Stomach (tissue), 4 donors: ENCODE measurements around the gene FGD2.

Experiments used
- POLR2AphosphoS5 ChIP-seq, 3 donors: sonication (generic); formaldehyde crosslinking; IDR thresholded peaks; one replicate each; pipeline ENCODE4 v1.6.1; 2016; ENCODE audit warnings: antibody characterized with exemption in 3 of 3
- TF ChIP-seq, protein P1 (sequence below), 7 experiments: fragments of 450-650 bp in 4 of 7; fragments of 200-600 bp in 3 of 7; sonication (generic) in 3 of 7; IDR thresholded peaks; one replicate each; pipeline ENCODE4 v1.5.1; 2016 to 2019; ENCODE audit warnings: antibody characterized with exemption in 7 of 7, control low read depth in 2 of 7, mild to moderate bottlenecking in 1 of 7

DNA sequence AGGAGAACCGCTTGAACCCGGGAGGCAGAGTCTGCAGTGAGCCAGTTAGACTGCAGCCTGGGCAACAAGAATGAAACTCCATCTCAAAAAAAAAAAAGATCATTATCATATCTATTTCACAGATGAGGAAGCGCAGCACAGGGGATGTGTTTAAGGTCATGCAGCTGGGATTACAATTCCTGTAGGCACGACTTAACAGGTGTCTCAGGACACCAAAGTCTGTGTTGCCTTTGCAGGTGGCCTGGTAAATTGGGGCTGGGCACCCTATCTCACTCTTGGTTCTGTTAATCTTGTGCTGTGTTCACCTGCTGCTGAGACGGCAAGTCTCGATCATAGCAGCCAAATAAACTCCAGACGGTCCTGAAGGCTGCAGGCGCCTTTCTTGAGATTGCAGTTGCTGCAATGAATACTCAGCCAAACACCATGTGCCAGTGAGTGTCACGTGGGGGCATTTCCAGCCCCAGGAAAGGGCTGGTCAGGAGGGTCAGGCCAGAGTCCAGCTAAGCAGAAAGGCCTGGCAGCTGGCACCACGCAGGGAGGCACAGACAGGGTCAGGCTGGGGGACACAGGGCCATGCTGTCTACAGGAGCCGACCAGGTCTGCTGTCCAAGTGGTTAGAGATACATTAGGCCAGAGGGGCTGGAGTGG lies 55.8 kb downstream of the FGD2 start:
- TF ChIP-seq POLR2AphosphoS5 (IDR thresholded peaks at IDR 0.05): peak in 2 of 3 donors; percentile 57 to 81
- TF ChIP-seq, protein P1, sequence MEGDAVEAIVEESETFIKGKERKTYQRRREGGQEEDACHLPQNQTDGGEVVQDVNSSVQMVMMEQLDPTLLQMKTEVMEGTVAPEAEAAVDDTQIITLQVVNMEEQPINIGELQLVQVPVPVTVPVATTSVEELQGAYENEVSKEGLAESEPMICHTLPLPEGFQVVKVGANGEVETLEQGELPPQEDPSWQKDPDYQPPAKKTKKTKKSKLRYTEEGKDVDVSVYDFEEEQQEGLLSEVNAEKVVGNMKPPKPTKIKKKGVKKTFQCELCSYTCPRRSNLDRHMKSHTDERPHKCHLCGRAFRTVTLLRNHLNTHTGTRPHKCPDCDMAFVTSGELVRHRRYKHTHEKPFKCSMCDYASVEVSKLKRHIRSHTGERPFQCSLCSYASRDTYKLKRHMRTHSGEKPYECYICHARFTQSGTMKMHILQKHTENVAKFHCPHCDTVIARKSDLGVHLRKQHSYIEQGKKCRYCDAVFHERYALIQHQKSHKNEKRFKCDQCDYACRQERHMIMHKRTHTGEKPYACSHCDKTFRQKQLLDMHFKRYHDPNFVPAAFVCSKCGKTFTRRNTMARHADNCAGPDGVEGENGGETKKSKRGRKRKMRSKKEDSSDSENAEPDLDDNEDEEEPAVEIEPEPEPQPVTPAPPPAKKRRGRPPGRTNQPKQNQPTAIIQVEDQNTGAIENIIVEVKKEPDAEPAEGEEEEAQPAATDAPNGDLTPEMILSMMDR (IDR thresholded peaks at IDR 0.05): no peak
